A549 treated with Mapracorat at 1 μM for 4 hours (cell line): ENCODE measurements around the gene PARG. TPM values are rescaled to one million over a fixed set of nuclear protein-coding genes. Genes with fewer than 3 reads are reported as not detected.

Source experiments
- total RNA-seq: library from RNA; stranded (reverse); fragments of 200-300 nt; extraction: Qiagen RNA extraction; gene quantifications from 5 replicates; pipeline ENCODE4 v1.2.3, GENCODE V29; 2022

The PARG gene
- 16.0 to 20.2 TPM (median 19.2 TPM) in 5 replicates for total RNA-seq

DNA sequence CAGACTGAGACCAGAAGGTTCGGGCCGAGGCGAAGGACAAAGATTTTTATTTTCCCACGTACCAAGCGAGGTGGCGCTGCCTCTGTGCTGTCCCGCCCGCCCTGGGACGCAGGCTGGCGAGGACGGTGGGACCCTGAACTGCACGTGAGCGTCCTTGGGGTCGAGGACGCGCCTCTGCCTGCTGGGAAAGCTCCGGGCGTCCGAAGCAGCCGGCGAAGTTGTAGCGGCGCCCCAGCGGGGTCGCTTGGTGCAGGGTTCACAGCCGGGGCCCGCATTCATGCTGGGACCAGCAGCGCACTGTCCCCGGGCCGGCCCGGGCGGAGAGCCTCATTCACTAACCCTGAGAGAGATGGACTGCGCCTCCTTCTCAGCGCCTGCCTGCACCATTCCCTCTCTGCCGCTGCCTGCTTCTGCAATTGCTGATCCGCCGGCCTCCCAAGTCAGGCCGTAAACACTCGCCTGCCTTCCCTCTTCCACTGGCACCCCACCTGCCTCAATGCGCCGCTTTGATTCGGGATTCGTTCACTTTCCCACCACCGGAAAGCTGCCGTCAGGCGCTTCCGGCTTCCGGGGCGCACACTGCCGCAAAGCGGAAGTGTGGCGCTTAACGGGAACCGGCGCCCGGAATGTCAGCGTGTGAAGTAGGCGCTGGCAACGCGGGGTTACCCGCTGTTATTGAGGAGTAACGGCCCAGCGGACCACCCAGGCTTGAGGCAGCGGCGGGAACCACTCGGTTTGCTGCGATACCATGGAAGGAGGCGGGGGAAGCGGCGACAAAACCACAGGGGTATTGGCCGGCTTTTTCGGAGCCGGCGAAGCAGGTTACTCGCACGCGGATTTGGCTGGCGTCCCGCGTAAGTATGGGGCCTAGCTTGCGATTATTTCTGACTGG is at the start of gene PARG, which contains the start of gene TIMM23B:
PARG (minus strand) TSS at position 581 of the 892 bp plus-strand sequence; CDS start at position 279, 302 bp downstream.
TIMM23B (plus strand) TSS at position 607 of the 892 bp plus-strand sequence; CDS start at position 749, 142 bp downstream.

GRCh38 chr10:49988376-49988775 is 46.5 kb upstream of the PARG start, which contains the start of gene AGAP6:
TSS of gene AGAP6 (plus strand) at chr10:49988406. CDS start at chr10:49988716, 310 bp downstream.

Other genes starting within 250 kb of the PARG start
- 0.16 to 0.46 TPM (median 0.25 TPM) in 5 replicates for gene OGDHL, start 179.7 kb downstream of the PARG start, total RNA-seq
- gene TIMM23B, start within 50 bp of the PARG start, total RNA-seq: 15.3 to 22.7 TPM (median 18.9 TPM) in 5 replicates
- 7.3 to 10.0 TPM (median 8.6 TPM) in 5 replicates for gene AGAP6, start 46.4 kb upstream of the PARG start, total RNA-seq
- 11.1 to 14.0 TPM (median 12.8 TPM) in 5 replicates for gene WASHC2A, start 125.9 kb upstream of the PARG start, total RNA-seq